Endothelial cell of umbilical vein (primary cell): Measurements from ENCODE around the gene VASH2. TPM values are rescaled to one million over a fixed set of nuclear protein-coding genes. Genes with fewer than 3 reads are reported as not detected.

Experiments
- BruUV-seq: library from RNA; stranded (reverse); fragments of 400-500 nt; replicated peaks from 2 replicates; lab custom pipeline; 2021; lab: Mats Ljungman, UMichigan
- CTCF ChIA-PET: fragments of 300-600, 350-600 bp; sonication (Branson Sonifier 250); formaldehyde crosslinking; loops from one replicate; lab custom pipeline; 2021; ENCODE audit warnings: antibody characterized with exemption, inconsistent platforms; lab: Charles Lee
- POLR2A ChIA-PET: fragments of 300-600, 350-600 bp; sonication (Branson Sonifier 250); formaldehyde crosslinking; loops from one replicate; lab custom pipeline; 2021; ENCODE audit warnings: antibody characterized with exemption, inconsistent platforms; lab: Charles Lee
- DNase-seq: peaks from one replicate; pipeline ENCODE4 v3.0.0-alpha.2; 2011; ENCODE audit warnings: low read depth, low spot score
- FAIRE-seq: peaks from 2 replicates; lab custom pipeline; 2011; peaks lifted over from hg19 to GRCh38; lab: Jason Lieb, UNC
- H2AFZ ChIP-seq: 2 replicates; pipeline ENCODE4 v1.6.0; 2012; ENCODE audit warnings: low read depth, low read length, control low read depth, inconsistent platforms
- H3K27ac ChIP-seq: 2 replicates; pipeline ENCODE4 v1.5.1; 2011; ENCODE audit warnings: low read depth, mild to moderate bottlenecking, control low read depth, low read length, moderate library complexity; ENCODE audit not compliant: insufficient read depth
- H3K27me3 ChIP-seq, 2 experiments: 2 replicates each; pipeline versions ENCODE4 v1.6.0 to v1.6.1; 2011; ENCODE audit warnings: low read length in 2 of 2, mixed read lengths in 1 of 2; ENCODE audit not compliant: control insufficient read depth in 2 of 2, insufficient read depth in 2 of 2
- H3K36me3 ChIP-seq, 2 experiments: 2 replicates in 1 of 2; 3 replicates in 1 of 2; pipeline ENCODE4 v1.5.1; 2011; ENCODE audit warnings: low read length in 2 of 2, mild to moderate bottlenecking in 1 of 2, moderate library complexity in 1 of 2; ENCODE audit not compliant: control insufficient read depth in 2 of 2, insufficient read depth in 2 of 2; ENCODE audit errors: extremely low read depth in 1 of 2
- H3K4me1 ChIP-seq: 3 replicates; pipeline ENCODE4 v1.5.1; 2011; ENCODE audit warnings: mild to moderate bottlenecking, low read length; ENCODE audit not compliant: control insufficient read depth, insufficient read depth; ENCODE audit errors: extremely low read depth
- H3K4me2 ChIP-seq: 2 replicates; pipeline ENCODE4 v1.6.1; 2011; ENCODE audit warnings: low read length, control low read depth, mixed read lengths; ENCODE audit not compliant: insufficient read depth
- H3K4me3 ChIP-seq, 3 experiments: fragments of 200-600 bp in 1 of 3; sonication (generic), shearing (Covaris generic) in 1 of 3; replicated peaks in 1 of 3; 2 replicates each; pipeline ENCODE4 v1.5.1; 2011 to 2016; ENCODE audit warnings: control low read depth in 3 of 3, low read length in 3 of 3, mild to moderate bottlenecking in 2 of 3, inconsistent platforms in 1 of 3, low read depth in 1 of 3, moderate library complexity in 1 of 3; ENCODE audit not compliant: insufficient read depth in 1 of 3
- H3K79me2 ChIP-seq: 2 replicates; pipeline ENCODE4 v1.6.0; 2012; ENCODE audit warnings: low read length, inconsistent platforms; ENCODE audit not compliant: control insufficient read depth, insufficient read depth
- H3K9ac ChIP-seq: replicated peaks from 2 replicates; pipeline ENCODE3; 2011; ENCODE audit warnings: low read length, control low read depth; ENCODE audit not compliant: insufficient read depth; ENCODE audit errors: extremely low read depth
- H3K9me1 ChIP-seq: replicated peaks from 3 replicates; pipeline ENCODE4 v1.6.0; 2011; ENCODE audit warnings: mild to moderate bottlenecking, low read length; ENCODE audit not compliant: control insufficient read depth, insufficient read depth; ENCODE audit errors: extremely low read depth
- H3K9me3 ChIP-seq: replicated peaks from 2 replicates; pipeline ENCODE4 v1.5.1; 2012; ENCODE audit warnings: low read length, inconsistent platforms; ENCODE audit not compliant: control insufficient read depth, insufficient read depth
- H4K20me1 ChIP-seq: replicated peaks from 2 replicates; pipeline ENCODE3; 2011; ENCODE audit warnings: mild to moderate bottlenecking, low read length; ENCODE audit not compliant: control insufficient read depth, insufficient read depth; ENCODE audit errors: extremely low read depth
- CTCF ChIP-seq, 2 donors: IDR thresholded peaks; 1 replicate in 1 of 2; 2 replicates in 1 of 2; pipeline ENCODE4 v1.5.1; 2011; ENCODE audit warnings: low read length in 2 of 2, mild to moderate bottlenecking in 2 of 2, moderate library complexity in 2 of 2, control low read depth in 1 of 2, inconsistent platforms in 1 of 2, low read depth in 1 of 2; ENCODE audit not compliant: insufficient read depth in 1 of 2; ENCODE audit errors: extremely low read depth in 1 of 2
- EZH2 ChIP-seq: IDR thresholded peaks from 2 replicates; pipeline ENCODE4 v1.6.1; 2012; ENCODE audit warnings: borderline replicate concordance, low read depth, mild to moderate bottlenecking, moderate library complexity, low read length, inconsistent platforms; ENCODE audit not compliant: severe bottlenecking
- FOS ChIP-seq: IDR thresholded peaks from 2 replicates; pipeline ENCODE4 v1.6.1; 2011; ENCODE audit warnings: mild to moderate bottlenecking, low read length, moderate library complexity, borderline replicate concordance; ENCODE audit not compliant: insufficient read depth
- GATA2 ChIP-seq: IDR thresholded peaks from 2 replicates; pipeline ENCODE4 v1.7.0; 2011; ENCODE audit warnings: low read depth, mild to moderate bottlenecking, moderate library complexity, mixed read lengths, low read length; ENCODE audit not compliant: insufficient read length, insufficient read depth
- JUN ChIP-seq: IDR thresholded peaks from 2 replicates; pipeline ENCODE4 v1.6.1; 2011; ENCODE audit warnings: borderline replicate concordance, low read depth; ENCODE audit not compliant: insufficient read length, insufficient read depth
- MYC ChIP-seq: IDR thresholded peaks from one replicate; pipeline ENCODE4 v1.6.1; 2011; ENCODE audit warnings: mild to moderate bottlenecking, low read depth, low read length
- POLR2A ChIP-seq: IDR thresholded peaks from 2 replicates; pipeline ENCODE4 v1.6.1; 2012; ENCODE audit warnings: low read depth, mild to moderate bottlenecking, control low read depth, low read length
- POLR2AphosphoS5 ChIP-seq: IDR thresholded peaks from 2 replicates; pipeline ENCODE4 v1.6.1; 2012; ENCODE audit warnings: low read depth, mild to moderate bottlenecking, control low read depth, low read length, moderate library complexity; ENCODE audit not compliant: insufficient read depth
- dilution Hi-C: fragments of 300-500 bp; cut with MboI; formaldehyde crosslinking; loops from one replicate; pipeline ENCODE4 v1.15.0; 2019; ENCODE audit warnings: low sequenced_read_pairs; ENCODE audit not compliant: extremely low pct_ligation_motif_present
- intact Hi-C: fragments of 100-400 bp; cut with micrococcal nuclease; formaldehyde crosslinking; loops from one replicate; pipeline ENCODE4 v1.10.0; 2022
- polyA plus RNA-seq, 4 experiments: library from polyadenylated mRNA; depleted of rRNA in 3 of 4; stranded (reverse) in 3 of 4; unstranded in 1 of 4; fragments of >200 nt; gene quantifications; 2 replicates each; pipeline versions ENCODE4 v1.2.1 to v1.2.3, GENCODE V29; 2011 to 2012; ENCODE audit warnings: missing spikeins in 1 of 4
- total RNA-seq: library from RNA; stranded (reverse); gene quantifications from 2 replicates; pipeline ENCODE4 v1.2.3, GENCODE V29; 2021
- TF ChIP-seq, protein P1 (sequence below): IDR thresholded peaks from 2 replicates; pipeline ENCODE4 v1.6.1; 2011; ENCODE audit not compliant: insufficient read depth, insufficient read length

VASH2 gene
- total and polyA plus RNA-seq, 2 donors (not counting 3 experiments of a cell fraction or from before 2014, with no cell fraction given): 0.70 to 2.9 TPM

- Histone ChIP-seq H3K4me2 (no peak overlapping the region), H3K4me1 (peaks cover 5% of the 10 kb centered on the region), H4K20me1 (no peaks in the 10 kb centered on the region), H3K9ac (no peak overlapping the region), H3K79me2 (peaks cover 3% of the 10 kb centered on the region), H3K9me1 (no peaks in the 10 kb centered on the region), H3K36me3 (no peaks in the 10 kb centered on the region), H2AFZ (no peak overlapping the region), H3K27ac (no peak overlapping the region), H3K27me3 (peaks cover 8 to 13% of the 10 kb centered on the region in 2 experiments), H3K9me3 (no peaks in the 10 kb centered on the region), H3K4me3 (no peak overlapping the region)
- POLR2A ChIA-PET: no interaction called here
- CTCF ChIA-PET: no interaction called here
- DNase-seq (no peak), FAIRE-seq (no peak)
- no TSS peak for BruUV-seq
- TF ChIP-seq MYC (no peak), CTCF (IDR thresholded peaks at IDR 0.05; ENCODE audit: extremely low read depth in 1 of 2, insufficient read depth in 1 of 2, low read depth in 1 of 2, low read length in 2 of 2) (no peak), EZH2 (no peak), FOS (no peak), JUN (no peak), GATA2 (no peak), POLR2AphosphoS5 (no peak), POLR2A (no peak)
- TF ChIP-seq, protein P1, sequence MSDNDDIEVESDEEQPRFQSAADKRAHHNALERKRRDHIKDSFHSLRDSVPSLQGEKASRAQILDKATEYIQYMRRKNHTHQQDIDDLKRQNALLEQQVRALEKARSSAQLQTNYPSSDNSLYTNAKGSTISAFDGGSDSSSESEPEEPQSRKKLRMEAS: no peak
- dilution Hi-C loops (no loop called here), intact Hi-C loops (no loop called here)
These were observed 69.1 kb downstream of the VASH2 start for GRCh38 chr1:213019450-213019849.
